ENCODE measurements around the gene CHI3L1.

Gene CHI3L1

DNA sequence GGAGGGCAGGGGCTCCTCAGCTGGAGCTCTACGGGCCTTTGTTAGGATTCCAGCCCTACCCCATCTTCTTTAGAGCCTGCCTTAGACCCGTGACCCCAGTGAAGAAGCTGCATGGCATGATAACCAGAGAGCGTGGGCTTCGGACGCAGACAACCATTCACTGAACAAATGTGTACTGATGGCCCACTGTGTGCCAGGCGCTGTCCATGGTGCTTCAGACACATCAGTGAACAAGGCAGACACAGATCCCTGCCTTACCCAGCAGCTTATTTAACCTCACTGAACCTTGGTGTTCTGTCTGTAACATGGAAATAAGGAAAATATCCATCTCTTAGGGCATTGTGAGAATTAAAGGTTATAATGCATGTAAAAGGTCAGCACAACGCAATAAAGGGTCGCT lies 33.4 kb upstream of the CHI3L1 start:
- TF ChIP-seq, protein P1, sequence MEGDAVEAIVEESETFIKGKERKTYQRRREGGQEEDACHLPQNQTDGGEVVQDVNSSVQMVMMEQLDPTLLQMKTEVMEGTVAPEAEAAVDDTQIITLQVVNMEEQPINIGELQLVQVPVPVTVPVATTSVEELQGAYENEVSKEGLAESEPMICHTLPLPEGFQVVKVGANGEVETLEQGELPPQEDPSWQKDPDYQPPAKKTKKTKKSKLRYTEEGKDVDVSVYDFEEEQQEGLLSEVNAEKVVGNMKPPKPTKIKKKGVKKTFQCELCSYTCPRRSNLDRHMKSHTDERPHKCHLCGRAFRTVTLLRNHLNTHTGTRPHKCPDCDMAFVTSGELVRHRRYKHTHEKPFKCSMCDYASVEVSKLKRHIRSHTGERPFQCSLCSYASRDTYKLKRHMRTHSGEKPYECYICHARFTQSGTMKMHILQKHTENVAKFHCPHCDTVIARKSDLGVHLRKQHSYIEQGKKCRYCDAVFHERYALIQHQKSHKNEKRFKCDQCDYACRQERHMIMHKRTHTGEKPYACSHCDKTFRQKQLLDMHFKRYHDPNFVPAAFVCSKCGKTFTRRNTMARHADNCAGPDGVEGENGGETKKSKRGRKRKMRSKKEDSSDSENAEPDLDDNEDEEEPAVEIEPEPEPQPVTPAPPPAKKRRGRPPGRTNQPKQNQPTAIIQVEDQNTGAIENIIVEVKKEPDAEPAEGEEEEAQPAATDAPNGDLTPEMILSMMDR (IDR thresholded peaks at IDR 0.05), result no peak
- no peak for TF ChIP-seq ZFX (IDR thresholded peaks at IDR 0.05; ENCODE audit: borderline replicate concordance)
- no peak overlapping the region for H3K27ac ChIP-seq

DNA sequence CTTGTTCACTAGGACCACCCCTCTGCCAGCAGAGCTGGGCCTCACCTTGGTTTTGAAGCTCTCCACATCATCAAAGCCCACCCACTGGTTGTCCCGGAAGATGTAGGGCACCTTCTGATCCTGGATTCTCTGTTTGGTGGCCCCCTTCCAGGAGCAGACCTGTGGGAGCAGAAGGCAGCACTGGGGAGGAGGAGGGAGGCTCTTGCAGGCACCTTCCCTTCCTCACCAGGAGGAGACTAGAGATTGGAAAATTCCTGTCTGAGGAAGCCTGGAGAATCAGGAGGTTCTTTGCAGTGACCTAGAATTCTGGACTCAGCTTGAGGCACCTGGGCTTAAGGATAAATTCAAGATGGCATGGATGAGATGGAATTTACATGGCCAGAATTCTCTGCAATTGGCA lies 32.7 kb upstream of the CHI3L1 start:
- H3K27ac ChIP-seq, result no peak overlapping the region
- no peak for TF ChIP-seq ZFX (IDR thresholded peaks at IDR 0.05; ENCODE audit: borderline replicate concordance)
- TF ChIP-seq, protein P1 (IDR thresholded peaks at IDR 0.05), result no peak

GRCh38 chr1:203217668-203218067 lies 31.2 kb upstream of the CHI3L1 start:
- no peak overlapping the region for H3K27ac ChIP-seq
- no peak for TF ChIP-seq ZFX (IDR thresholded peaks at IDR 0.05; ENCODE audit: borderline replicate concordance)
- TF ChIP-seq, protein P1 (IDR thresholded peaks at IDR 0.05), result no peak

GRCh38 chr1:203217139-203217655 lies 30.7 kb upstream of the CHI3L1 start:
- TF ChIP-seq, protein P1 (IDR thresholded peaks at IDR 0.05), result no peak
- no peak for TF ChIP-seq ZFX (IDR thresholded peaks at IDR 0.05; ENCODE audit: borderline replicate concordance)
- H3K27ac ChIP-seq, result no peak overlapping the region

- H3K27ac ChIP-seq, result no peak overlapping the region
- no peak for TF ChIP-seq ZFX (IDR thresholded peaks at IDR 0.05; ENCODE audit: borderline replicate concordance)
- TF ChIP-seq, protein P1 (IDR thresholded peaks at IDR 0.05), result peak; percentile 89
These were observed 30.0 kb upstream of the CHI3L1 start for GRCh38 chr1:203216274-203217138.

DNA sequence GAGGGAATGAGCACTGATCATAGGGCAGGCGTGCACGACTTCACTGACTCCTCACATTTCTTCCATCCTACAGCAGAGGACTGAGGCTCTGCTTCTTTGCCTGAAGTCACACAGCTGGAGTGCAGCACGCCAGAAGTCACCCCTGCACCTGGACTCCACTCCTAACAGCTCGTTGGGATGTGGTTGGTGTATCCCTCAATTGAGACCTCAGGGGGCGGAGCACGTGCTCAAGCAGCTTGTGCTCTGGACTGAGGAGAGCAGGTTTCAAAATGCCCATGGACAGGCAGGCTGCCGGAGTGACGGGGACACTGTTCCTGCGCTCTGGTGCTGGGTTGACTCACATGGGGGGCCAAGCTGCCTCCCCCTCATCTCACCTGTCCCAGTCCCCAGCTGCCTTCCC lies 29.1 kb upstream of the CHI3L1 start:
- H3K27ac ChIP-seq, result no peak overlapping the region
- TF ChIP-seq, protein P1 (IDR thresholded peaks at IDR 0.05), result no peak
- TF ChIP-seq ZFX (IDR thresholded peaks at IDR 0.05; ENCODE audit: borderline replicate concordance), result no peak

DNA sequence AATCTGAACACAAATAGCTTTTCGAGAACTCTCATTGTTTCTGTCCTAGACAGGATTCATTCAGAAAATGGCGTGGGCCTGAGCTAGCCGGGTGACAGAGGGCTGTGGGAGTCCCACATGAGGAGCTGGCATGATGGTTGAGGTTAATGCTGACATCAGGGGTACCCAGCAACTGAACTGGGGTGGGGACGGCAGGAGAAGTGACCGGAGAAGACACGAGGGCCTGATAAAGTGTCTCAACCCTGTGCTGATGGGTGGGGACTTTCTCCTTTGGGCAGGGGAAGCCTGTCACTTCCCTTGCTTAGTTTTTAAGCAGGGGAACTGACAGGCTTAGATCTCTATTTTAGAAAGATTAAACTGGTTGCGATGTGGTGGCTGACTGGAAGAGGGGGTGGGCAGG lies 28.4 kb upstream of the CHI3L1 start:
- H3K27ac ChIP-seq, result no peak overlapping the region
- TF ChIP-seq ZFX (IDR thresholded peaks at IDR 0.05; ENCODE audit: borderline replicate concordance), result no peak
- TF ChIP-seq, protein P1 (IDR thresholded peaks at IDR 0.05), result no peak
